GM18870 (cell line): Measurements from ENCODE around the gene STARD5.

Experiments
- ATAC-seq: cut with Tn5 transposase; IDR thresholded peaks from one replicate; pipeline ENCODE4 v1.9.1; 2021; ENCODE audit warnings: moderate library complexity; ENCODE audit not compliant: unreplicated experiment

The STARD5 gene

GRCh38 chr15:81261172-81261811 is 62.6 kb downstream of the STARD5 start:
- no peak for ATAC-seq

GRCh38 chr15:81259760-81260298 is 64.1 kb downstream of the STARD5 start:
- ATAC-seq, result no peak
